ENCODE data around the gene FAM43B.
A peak's percentile ranks its signal among the peaks of the same experiment; 100 is the strongest.

Gene FAM43B

GRCh38 chr1:20521960-20522861 lies 30.2 kb upstream of the FAM43B start:
- DNase-seq (ENCODE audit: low read depth): peak; percentile 72
- peak overlapping the region; percentile 14 for H3K4me3 ChIP-seq (ENCODE audit: low read length)
- TF ChIP-seq CTCF (IDR thresholded peaks at IDR 0.05; ENCODE audit: insufficient read depth, low read depth, low read length, missing control alignments): peak; percentile 99

- H3K4me3 ChIP-seq (ENCODE audit: low read length): no peak overlapping the region
- DNase-seq (ENCODE audit: low read depth): no peak
- TF ChIP-seq CTCF (IDR thresholded peaks at IDR 0.05; ENCODE audit: insufficient read depth, low read depth, low read length, missing control alignments): no peak
Measured at GRCh38 chr1:20526267-20526666, 26.1 kb upstream of the FAM43B start.

- H3K4me3 ChIP-seq (ENCODE audit: low read length): no peak overlapping the region
- DNase-seq (ENCODE audit: low read depth): no peak
- no peak for TF ChIP-seq CTCF (IDR thresholded peaks at IDR 0.05; ENCODE audit: insufficient read depth, low read depth, low read length, missing control alignments)
Measured at GRCh38 chr1:20528221-20528620, 24.2 kb upstream of the FAM43B start.

- DNase-seq (ENCODE audit: low read depth): no peak
- no peak overlapping the region for H3K4me3 ChIP-seq (ENCODE audit: low read length)
- no peak for TF ChIP-seq CTCF (IDR thresholded peaks at IDR 0.05; ENCODE audit: insufficient read depth, low read depth, low read length, missing control alignments)
Measured at GRCh38 chr1:20530306-20530705, 22.1 kb upstream of the FAM43B start.

- no peak overlapping the region for H3K4me3 ChIP-seq (ENCODE audit: low read length)
- peak; percentile 11 for DNase-seq (ENCODE audit: low read depth)
- TF ChIP-seq CTCF (IDR thresholded peaks at IDR 0.05; ENCODE audit: insufficient read depth, low read depth, low read length, missing control alignments): no peak
Measured at GRCh38 chr1:20530901-20531300, 21.5 kb upstream of the FAM43B start.

GRCh38 chr1:20533635-20534034 lies 18.7 kb upstream of the FAM43B start:
- no peak for DNase-seq (ENCODE audit: low read depth)
- H3K4me3 ChIP-seq (ENCODE audit: low read length): no peak overlapping the region
- no peak for TF ChIP-seq CTCF (IDR thresholded peaks at IDR 0.05; ENCODE audit: insufficient read depth, low read depth, low read length, missing control alignments)
